ENCODE measurements around the gene C1GALT1C1.

DNA sequence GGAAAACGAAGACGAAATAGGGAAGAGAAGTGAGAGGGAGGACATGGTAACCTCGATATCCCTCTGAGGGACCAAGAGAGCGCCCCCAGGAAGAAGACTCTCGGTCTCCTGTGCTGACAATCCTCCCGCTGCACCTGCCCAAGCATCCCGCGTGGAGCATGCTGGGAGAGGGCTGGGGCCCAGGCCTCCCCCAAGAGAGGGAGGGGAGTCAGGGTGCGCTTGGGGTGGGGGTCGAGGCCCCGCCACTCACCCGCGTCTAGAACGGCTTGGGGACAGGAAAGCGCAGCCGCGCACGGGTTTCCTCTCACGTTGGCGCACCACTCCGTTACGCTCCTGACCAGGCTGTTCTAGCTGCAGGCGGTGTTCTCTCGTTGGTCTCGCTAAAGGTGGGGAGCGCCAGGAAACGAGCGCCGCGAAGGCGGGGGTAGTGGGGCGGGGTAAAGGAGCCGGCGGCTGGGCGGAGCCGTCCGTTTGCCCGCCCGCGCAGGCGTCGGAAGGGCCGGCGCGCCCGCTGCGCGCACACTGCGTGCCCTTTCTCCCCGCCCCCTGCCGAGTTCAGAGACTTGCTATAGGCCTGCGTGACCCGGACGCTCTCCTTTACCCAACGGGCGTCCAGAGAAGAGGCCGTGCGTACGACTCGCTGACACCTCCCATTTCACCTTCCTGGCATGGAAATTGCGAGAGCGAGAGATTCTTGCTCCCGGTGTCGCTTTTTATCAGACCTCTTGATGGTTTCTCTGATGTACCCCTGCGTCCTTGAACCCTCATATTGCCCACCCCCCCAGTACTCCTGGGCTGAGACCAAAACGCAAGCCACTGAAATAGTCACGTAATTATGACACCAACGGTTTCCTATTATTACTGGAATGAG, at the start of gene C1GALT1C1:
- TF ChIP-seq, protein P1, sequence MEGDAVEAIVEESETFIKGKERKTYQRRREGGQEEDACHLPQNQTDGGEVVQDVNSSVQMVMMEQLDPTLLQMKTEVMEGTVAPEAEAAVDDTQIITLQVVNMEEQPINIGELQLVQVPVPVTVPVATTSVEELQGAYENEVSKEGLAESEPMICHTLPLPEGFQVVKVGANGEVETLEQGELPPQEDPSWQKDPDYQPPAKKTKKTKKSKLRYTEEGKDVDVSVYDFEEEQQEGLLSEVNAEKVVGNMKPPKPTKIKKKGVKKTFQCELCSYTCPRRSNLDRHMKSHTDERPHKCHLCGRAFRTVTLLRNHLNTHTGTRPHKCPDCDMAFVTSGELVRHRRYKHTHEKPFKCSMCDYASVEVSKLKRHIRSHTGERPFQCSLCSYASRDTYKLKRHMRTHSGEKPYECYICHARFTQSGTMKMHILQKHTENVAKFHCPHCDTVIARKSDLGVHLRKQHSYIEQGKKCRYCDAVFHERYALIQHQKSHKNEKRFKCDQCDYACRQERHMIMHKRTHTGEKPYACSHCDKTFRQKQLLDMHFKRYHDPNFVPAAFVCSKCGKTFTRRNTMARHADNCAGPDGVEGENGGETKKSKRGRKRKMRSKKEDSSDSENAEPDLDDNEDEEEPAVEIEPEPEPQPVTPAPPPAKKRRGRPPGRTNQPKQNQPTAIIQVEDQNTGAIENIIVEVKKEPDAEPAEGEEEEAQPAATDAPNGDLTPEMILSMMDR (conservative IDR thresholded peaks at IDR 0.05), result no peak; the same call in 1 of the 2 replicates
- TF ChIP-seq ZFX (IDR thresholded peaks at IDR 0.05), result no peak

Data from C4-2B (cell line).